GM18907 (cell line): Measurements from ENCODE around the gene CPB2.
A peak's percentile ranks its signal among the peaks of the same experiment; 100 is the strongest.

Experiments
- ATAC-seq: cut with Tn5 transposase; IDR thresholded peaks from one replicate; pipeline ENCODE4 v1.9.1; 2021; ENCODE audit warnings: mild to moderate bottlenecking, moderate library complexity; ENCODE audit not compliant: unreplicated experiment

CPB2 gene

GRCh38 chr13:46127358-46128023, 22.7 kb upstream of the CPB2 start:
- ATAC-seq, result no peak

GRCh38 chr13:46126552-46127357, 21.9 kb upstream of the CPB2 start:
- peak; percentile 57 for ATAC-seq

GRCh38 chr13:46126056-46126455, 21.2 kb upstream of the CPB2 start:
- ATAC-seq, result no peak

GRCh38 chr13:46124967-46125933, 20.4 kb upstream of the CPB2 start:
- no peak for ATAC-seq

GRCh38 chr13:46124531-46124966, 19.7 kb upstream of the CPB2 start:
- ATAC-seq, result no peak

- ATAC-seq, result no peak
Observed at GRCh38 chr13:46122304-46122703, 17.5 kb upstream of the CPB2 start.

GRCh38 chr13:46121597-46122163, 16.8 kb upstream of the CPB2 start:
- no peak for ATAC-seq

- ATAC-seq, result no peak
Observed at GRCh38 chr13:46121033-46121432, 16.2 kb upstream of the CPB2 start.

- ATAC-seq, result no peak
Observed at GRCh38 chr13:46119883-46120614, 15.2 kb upstream of the CPB2 start.

GRCh38 chr13:46116653-46117502, 12.0 kb upstream of the CPB2 start:
- ATAC-seq, result no peak

- ATAC-seq, result no peak
Observed at GRCh38 chr13:46114613-46115012, 9.8 kb upstream of the CPB2 start.

- no peak for ATAC-seq
Observed at GRCh38 chr13:46113596-46113995, 8.8 kb upstream of the CPB2 start.

GRCh38 chr13:46111151-46111550, 6.3 kb upstream of the CPB2 start:
- ATAC-seq, result no peak

- no peak for ATAC-seq
Observed at GRCh38 chr13:46109451-46109850, 4.6 kb upstream of the CPB2 start.

GRCh38 chr13:46106839-46107371, 2.1 kb upstream of the CPB2 start:
- ATAC-seq, result no peak

- ATAC-seq, result no peak
Observed at GRCh38 chr13:46103037-46103436, 1.8 kb downstream of the CPB2 start.

- no peak for ATAC-seq
Observed at GRCh38 chr13:46102255-46102605, 2.6 kb downstream of the CPB2 start.

- ATAC-seq, result no peak
Observed at GRCh38 chr13:46101484-46102254, 3.2 kb downstream of the CPB2 start.
